Measurements from ENCODE around the gene TMTC4. TPM values are rescaled to one million over a fixed set of nuclear protein-coding genes. Genes with fewer than 3 reads are reported as not detected.
"Not testable (repeated sequence)": the region's sequence is repeated elsewhere in the genome, so short reads cannot be mapped to it uniquely, and the experiment has no call there.

The TMTC4 gene, protein sequence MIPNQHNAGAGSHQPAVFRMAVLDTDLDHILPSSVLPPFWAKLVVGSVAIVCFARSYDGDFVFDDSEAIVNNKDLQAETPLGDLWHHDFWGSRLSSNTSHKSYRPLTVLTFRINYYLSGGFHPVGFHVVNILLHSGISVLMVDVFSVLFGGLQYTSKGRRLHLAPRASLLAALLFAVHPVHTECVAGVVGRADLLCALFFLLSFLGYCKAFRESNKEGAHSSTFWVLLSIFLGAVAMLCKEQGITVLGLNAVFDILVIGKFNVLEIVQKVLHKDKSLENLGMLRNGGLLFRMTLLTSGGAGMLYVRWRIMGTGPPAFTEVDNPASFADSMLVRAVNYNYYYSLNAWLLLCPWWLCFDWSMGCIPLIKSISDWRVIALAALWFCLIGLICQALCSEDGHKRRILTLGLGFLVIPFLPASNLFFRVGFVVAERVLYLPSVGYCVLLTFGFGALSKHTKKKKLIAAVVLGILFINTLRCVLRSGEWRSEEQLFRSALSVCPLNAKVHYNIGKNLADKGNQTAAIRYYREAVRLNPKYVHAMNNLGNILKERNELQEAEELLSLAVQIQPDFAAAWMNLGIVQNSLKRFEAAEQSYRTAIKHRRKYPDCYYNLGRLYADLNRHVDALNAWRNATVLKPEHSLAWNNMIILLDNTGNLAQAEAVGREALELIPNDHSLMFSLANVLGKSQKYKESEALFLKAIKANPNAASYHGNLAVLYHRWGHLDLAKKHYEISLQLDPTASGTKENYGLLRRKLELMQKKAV
- total RNA-seq, result 22.9 TPM

DNA sequence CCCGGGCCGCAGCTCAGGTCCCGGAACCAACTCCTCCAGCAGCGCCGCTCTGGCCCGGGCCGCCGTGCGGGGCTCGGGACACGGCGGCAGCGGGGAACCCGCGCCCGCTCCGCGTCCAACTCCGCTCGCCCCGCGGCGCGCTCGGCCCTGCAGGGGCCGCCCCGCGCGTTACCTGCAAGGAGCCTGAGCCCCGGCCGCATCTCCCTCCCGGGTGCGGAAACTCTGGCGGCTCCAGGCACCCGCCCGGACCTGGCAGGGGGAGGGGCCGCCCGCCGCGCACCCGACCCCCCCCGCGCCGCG lies at the start of gene TMTC4:
TMTC4 (minus strand) TSS at position 224 of the 300 bp plus-strand sequence. CDS start 4,433 bp downstream, outside the sequence.
- no peak for DNase-seq

DNA sequence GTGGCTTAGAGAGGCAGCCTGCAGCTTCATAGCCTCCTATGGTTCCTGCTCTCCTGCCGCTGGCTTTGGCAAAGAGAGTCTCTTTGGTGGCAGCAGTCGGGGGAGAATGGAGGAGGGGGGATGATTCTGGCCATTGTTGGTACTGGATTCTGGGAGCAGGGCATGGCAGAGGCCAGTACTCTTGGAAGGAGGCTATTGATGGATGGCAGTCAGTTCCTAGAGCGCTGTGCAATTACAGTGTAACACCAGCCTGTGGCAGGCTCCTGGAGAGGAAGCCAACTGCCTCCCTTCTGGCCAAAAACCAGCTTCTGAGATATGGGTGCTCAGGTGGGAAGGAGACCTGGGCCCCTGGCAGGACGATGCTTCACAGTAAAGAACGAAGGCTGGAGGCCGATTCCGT lies 47.9 kb upstream of the TMTC4 start:
- no peak for DNase-seq

DNA sequence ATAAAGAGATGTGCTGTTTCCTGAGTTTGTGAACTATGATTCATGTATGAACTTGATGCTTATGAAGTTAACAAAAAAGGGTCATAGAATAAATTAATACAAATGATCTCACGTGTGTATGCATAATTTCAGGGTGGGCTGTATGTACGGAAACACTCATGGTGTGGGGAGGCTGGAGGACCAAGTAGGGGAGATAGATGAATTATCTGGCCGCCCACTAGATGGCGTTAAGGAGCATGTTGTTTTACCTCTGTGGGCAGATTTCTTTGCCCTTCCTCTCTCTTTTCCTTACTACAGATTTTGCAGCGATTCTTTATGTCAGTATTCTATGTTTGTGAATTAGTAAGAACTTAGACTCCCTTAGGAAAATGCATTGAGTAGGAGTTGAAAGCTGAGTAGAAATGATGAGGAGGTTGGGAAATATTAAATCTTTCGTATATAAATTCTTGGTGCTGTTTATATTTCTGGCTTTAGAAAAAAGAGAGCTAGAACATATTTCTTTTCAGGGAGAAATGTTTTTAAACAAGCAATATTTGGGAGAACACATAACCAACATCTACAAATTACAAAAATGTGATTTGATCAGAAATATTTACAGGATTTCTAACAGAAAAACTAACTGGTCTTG lies 47.4 kb upstream of the TMTC4 start:
- DNase-seq, result no peak

DNA sequence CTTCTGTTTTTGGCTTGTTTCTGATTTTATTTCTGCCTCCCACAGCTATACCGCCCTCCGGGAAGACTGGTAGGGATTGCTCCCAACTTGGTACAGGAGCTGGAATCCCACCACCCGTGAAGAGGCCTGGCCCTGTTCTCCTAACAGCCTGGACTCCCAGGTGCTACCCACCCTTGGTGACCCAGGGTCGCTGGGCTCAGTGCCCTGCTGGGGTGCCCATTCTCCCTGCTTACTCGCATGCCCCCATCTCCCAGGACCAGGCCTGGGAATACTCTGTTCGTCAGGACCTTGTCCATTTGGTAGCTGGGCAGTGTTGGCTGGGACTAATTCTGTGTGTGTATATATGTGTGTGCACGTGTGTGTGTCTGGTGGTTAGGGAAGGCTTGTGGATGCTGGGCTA lies 41.0 kb upstream of the TMTC4 start:
- no peak for DNase-seq

DNA sequence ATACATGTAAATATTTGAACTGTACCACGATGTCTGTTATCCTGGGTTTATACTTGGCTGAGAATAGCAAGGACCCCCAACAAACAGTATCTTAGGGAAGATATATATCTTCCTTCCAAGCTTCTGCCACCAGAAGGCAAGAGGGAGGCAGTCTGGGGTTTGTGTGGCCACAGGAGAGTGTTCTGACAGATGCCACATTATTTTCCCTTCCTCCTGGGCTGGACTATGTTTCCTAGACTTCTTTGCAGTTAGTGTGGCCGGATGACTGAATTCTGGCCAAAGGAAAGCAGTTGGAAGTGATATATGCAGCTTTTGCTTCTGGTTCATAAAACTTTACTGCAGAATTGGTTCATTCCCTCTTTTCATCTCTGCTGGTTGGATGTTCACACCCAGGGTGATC lies 39.9 kb upstream of the TMTC4 start:
- DNase-seq, result no peak

DNA sequence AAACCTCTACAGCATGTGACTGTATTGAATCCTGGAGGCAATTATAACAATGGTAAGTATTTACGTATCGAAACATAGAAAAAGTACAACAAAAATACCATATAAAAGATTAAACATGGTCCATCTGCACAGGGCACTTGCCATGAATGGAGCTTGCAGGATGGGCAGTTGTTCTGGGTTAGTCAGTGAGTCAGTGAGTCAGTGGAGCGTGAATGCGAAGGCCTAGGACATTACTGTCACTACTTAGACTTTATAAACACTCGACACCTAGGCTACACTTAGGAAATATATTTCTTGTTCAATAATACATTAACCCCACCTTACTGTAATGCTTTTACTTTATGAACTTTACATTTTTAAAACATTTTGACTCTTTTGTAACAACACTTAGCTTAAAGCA lies 35.6 kb upstream of the TMTC4 start:
- no peak for DNase-seq

DNA sequence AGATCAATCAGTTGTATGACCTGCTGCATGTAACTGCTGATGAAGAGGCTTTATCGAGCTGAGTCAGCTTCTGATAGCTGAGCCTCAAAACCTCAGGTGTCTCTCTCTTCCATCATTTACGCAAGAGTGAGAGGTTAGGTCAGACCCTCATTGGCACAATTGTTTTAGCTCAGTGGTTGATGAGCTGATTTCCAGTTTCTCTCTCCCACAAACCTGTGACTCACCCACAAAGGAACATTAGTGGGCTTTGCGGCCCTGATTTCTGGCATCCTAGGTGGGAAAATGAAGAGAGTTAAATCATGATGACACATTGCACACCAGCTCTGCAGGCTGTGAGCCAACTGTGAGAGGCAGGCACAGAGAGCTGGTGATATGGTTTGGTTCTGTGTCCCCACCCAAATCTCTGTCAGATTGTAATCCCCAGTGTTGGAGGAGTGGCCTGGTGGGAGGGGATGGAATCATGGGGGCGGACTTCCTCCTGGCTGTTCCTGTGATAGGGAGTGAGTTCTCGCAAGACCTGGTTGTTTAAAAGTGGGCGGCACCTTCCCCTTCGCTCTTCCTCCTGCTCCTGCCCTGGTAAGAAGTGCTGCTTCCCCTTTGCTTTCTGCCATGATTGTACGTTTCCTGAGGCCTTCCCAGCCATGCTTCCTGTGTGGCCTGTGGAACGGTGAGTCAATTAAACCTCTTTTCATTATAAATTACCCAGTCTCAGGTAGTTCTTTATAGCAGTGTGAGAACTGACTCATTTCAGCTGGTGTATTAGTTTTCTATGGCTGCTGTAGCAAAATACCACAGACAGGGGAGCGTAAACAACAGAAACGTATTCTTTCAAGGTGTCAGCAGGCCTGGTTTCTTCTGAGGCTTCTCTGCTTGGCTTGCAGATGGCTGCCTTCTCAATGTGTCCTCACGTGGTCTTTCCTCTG lies 33.5 kb upstream of the TMTC4 start:
- DNase-seq, result no peak

DNA sequence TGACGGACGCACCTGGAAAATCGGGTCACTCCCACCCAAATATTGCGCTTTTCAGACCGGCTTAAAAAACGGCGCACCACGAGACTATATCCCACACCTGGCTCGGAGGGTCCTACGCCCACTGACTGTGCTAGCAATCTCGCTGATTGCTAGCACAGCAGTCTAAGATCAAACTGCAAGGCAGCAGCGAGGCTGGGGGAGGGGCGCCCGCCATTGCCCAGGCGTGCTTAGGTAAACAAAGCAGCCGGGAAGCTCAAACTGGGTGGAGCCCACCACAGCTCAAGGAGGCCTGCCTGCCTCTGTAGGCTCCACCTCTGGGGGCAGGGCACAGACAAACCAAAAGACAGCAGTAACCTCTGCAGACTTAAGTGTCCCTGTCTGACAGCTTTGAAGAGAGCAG lies 23.7 kb upstream of the TMTC4 start:
- not testable (repeated sequence) for DNase-seq

DNA sequence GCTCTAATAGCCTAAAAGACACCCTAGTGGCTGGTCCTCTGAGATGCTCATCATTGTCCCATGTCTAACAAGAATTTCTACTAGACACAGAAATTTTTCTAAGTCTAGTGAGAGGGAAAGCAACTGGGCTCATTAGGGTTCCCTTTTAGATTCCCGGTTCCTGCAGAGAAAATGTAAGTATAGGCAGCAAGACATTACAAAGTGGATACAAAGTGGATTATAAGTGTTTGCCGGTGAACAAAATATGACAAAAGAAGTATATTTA lies 20.8 kb upstream of the TMTC4 start:
- DNase-seq, result no peak

DNA sequence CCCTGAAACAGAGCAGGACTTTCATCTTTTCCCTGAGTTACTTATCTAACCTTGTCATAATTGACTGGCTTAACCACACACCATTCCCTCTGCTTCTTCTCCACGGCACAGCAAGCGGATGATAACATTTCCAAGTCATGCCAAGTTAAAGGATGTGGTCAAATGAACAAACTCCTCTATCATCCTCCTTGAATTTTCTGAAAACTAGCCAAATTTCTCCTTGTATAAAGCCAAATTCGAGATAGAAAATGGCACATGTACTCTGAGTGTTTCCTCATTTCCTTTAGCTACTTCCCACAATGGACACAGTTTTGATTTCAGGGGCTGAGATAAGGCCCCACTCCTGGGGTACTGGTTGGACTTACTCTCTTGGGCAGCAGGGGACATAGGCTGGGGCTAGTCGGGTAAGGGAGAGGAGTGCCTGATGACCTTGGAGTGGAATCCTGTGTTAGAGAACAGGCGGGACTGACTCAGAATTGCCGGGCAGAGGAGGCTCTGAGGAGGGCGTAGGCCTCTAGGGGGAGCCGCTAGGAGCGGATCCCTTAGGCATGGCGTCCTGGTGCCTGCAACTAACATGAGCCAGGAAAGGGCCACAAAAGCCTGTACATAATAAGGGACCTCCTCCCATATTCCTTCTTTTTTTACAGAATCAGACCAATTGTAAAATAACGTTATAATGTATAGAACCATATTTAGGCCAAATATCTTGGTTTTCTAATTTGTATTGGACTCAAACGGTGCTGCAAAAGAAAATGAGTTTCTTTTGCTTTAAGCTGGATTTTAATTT lies 20.3 kb upstream of the TMTC4 start:
- no peak for DNase-seq

DNA sequence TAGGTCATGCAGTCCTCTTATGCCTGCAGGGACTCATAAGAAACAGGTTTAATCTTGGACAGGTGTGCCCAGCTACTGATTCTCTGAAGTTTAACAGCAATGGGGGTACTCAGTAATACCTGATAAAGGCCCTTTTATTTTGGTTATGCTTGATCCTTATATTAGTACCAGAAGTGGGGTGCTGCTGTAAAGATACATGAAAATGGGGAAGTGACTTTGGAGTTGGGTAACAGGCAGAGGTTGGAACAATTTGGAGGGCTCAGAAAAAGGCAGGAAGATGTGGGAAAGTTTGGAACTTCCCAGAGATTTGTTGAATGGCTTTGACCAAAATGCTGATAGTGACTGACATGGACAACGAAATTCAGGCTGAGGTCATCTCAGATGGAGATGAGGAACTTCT lies 14.6 kb upstream of the TMTC4 start:
- DNase-seq, result no peak

DNA sequence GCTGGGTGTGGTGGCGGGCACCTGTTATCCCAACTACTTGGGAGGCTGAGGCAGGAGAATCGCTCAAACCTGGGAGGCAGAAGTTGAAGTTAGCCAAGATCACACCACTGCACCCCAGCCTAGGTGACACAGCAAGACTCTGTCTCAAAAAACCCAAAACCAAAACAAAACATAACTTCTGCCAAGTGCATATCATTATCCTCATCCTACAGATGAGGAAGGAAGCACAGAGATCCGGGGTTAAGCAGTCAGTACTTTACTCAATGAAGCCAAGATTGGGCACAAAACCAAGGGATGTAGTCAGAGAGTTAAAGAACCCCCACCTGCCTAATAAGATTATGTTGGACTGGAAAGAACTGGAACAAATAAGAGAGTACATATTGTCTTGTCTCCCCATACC lies 5.5 kb upstream of the TMTC4 start:
- DNase-seq, result no peak

DNA sequence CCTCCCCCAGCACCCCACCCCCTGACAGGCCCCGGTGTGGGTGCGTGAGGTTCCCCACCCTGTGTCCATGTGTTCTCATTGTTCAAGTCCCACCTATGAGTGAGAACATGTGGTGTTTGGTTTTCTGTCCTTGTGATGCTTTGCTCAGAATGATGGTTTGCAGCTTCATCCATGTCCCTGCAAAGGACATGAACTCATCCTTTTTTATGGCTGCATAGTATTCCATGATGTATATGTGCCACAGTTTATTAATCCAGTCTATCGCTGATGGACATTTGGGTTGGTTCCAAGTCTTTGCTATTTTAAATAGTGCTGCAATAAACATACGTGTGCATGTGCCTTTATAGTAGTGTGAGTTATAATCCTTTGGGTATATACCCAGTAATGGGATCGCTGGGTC lies 2.5 kb upstream of the TMTC4 start:
- not testable (repeated sequence) for DNase-seq

DNA sequence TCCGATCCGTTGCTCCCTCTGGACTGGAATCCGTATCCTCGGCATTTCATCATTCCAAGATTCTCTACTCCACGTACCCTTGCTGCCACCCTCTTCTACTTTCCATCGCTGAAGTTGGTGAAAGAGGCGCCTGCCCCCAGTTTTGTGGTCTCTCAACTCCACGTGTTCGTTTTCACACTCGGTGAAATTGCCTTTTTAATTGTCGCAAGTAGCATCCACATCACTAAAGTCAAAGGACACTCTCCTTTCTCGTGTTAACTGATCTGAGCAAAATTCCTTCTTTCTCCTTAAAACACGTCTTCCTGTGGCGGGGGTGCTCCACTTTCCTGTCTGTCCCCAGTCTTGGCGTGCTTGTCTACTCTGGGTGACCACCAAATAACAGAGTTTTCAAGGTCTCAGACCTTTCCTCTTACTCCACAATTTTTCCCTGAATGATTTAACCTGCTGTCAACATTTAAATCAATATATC lies 1.1 kb upstream of the TMTC4 start:
- no peak for DNase-seq

DNA sequence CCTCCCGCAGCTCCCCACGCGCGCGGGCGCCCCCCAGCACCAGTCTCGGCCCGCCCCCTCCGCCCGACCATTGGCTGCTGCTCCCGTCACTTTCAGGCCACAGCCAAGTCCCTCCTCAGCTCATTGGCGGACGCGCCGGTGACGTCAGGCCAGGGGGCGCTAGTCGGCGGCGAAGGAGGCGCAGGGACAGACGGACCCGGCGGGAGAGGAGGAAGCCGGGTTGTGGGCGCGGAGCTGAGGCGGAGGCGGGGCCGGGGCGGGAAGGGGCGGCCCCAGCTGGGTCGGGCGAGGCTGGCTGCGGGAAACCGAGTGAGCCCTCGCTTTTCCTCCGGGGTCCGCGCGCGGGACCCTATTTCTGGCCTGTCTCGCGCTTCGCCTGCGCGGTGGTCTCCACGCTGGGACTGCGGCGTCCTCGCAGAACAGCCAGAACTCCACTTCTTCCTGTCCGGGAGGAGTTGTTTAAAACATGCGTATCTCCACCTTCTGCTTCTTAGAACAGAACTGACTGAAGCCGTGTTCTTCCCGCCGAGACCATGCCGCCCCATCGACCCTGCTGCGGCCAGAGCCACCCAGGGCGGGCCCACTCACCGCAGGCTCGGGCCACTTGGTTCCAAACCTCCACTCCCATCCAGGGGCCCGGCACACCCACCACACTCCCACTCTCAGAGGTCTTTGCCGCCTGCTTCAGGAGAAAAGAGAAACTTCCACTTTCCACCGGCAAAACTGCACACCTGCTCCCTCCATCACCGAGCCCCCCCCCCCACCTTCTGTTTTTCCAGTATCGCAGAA lies 471 bp upstream of the TMTC4 start:
- peak; percentile 96 for DNase-seq

DNA sequence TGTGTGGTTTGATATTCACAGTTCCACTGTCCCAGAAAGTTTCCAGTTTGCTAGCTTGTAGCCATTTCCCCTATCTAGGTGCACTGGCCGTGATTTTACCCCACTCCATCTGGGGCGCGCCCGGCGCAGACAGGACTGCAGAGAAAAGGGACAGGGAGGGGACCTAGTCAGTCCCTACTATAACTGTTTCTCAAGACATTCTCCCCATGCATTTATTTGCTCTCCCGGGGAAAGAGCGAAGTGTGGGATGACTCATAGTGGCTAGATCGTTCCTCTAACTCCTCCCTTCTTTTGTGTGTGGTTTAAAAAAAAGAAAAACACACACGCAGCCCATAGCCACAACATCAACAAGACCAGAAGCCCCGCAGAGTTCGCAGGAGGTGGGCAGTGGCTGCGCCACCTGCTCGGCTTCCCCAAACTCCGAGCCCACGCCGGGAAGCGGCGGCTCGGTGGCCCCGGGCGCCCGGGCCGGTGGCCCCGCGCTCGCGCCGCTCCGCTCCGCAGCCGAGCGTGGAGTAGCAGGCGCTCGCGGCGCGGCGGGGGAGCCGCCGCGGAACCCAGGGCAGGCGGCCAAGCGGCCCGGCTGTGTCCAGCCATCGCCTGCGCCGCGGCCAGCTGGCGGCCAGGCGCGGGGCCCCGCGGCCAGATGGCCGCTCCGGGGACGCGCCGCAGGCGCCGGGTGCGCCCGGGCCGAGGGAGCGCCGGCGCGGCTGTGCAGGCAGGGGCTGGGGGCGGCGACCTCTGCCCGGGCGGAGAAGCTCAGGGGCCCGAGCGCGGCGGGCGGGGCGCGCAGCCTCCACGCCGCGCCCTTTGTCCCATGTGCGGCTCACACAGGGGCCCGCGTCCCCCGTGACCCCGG lies 653 bp downstream of the TMTC4 start:
- peak; percentile 46 for DNase-seq

DNA sequence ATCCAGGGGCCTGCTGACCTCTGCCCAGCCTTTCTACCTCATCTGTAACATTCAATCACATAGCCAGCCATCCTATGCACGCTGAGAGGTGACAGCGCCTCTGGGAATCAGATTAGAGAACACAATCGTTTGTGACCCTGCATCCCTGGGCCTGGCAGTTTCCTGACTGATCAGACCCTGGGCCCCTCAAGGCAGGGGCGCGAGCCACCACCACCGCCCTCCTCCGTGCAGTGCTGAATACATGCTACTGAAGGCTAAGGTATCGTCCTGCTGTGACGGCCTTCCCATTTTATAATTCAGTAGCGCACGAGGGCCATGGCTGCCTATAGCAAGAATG lies 1.3 kb downstream of the TMTC4 start:
- no peak for DNase-seq

DNA sequence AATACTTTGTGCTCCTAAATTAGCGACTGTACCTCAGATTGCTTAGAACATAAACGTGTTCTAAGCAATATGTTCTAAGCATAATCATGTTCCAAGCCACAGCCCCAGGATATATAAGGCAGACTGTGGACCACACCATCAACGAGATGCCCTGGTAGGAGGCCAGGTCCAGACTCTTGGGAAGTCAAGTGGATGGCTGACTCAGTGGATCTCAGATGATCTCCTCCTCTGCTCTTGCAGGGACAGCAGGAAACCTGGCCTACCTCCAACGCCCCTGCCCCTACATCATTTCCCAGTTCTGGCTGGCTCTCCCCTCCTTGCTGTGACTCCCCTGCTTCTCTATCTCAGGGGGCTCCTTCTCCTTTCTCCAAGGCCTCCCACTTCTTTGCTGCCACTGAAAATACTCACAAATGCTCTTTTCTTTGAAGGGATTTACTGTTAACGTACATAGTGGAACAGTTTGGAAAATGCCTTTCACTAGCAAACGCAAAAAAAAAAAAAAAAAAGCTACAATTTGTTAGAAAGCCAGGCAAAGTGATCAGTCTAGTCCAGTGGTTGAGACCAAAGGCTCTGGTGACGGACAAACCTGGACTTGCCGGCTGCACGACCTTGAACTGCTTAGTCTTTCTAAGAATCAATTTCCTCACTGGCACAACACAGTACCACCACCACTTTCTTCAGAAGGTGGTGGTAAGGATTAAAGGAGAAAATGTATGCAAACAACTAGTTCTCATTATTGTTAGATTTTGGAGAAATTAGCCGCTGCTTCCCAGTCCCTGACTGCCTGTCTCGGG lies 3.0 kb downstream of the TMTC4 start:
- no peak for DNase-seq

DNA sequence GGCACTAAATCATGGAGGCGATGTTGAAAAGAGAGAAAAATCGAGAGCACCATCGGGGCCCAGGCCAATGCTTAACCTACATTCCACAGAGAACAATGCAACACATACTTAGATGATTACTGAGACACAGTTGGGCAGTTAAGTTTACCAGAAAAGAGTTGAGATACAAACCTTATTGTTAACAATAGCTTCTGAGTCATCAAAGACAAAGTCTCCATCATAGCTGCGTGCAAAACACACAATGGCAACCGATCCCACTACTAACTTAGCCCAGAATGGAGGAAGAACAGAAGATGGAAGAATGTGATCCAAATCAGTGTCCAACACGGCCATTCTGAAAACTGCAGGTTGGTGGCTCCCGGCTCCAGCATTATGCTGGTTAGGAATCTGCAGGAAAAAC lies 6.2 kb downstream of the TMTC4 start:
- no peak for DNase-seq

All from skin of body (tissue), 2 donors.